A673 (cell line): ENCODE data around the gene EHMT1. TPM values are rescaled to one million over a fixed set of nuclear protein-coding genes. Genes with fewer than 3 reads are reported as not detected.
A peak's percentile ranks its signal among the peaks of the same experiment; 100 is the strongest.

ENCODE experiments used
- BruUV-seq: library from RNA; stranded (reverse); fragments of 400-500 nt; replicated peaks from 2 replicates; lab custom pipeline; 2021; lab: Mats Ljungman, UMichigan
- CTCF ChIA-PET: fragments of 300-600 bp; sonication (Branson Sonifier 250); formaldehyde crosslinking; loops from one replicate; lab custom pipeline; 2022; ENCODE audit warnings: antibody characterized with exemption; lab: Charles Lee
- POLR2A ChIA-PET: fragments of 300-600 bp; sonication (Branson Sonifier 250); formaldehyde crosslinking; loops from one replicate; lab custom pipeline; 2022; ENCODE audit warnings: antibody characterized with exemption; ENCODE audit not compliant: low non-redundant PET; lab: Charles Lee
- DNase-seq: peaks from one replicate; pipeline ENCODE4 v3.0.0-alpha.2; 2015; ENCODE audit warnings: low spot score
- H3K27ac ChIP-seq: fragments of 200-600 bp; sonication (generic); 2 replicates; pipeline ENCODE4 v1.5.1; 2016; ENCODE audit warnings: mixed run types, low read depth, mild to moderate bottlenecking, mixed read lengths, antibody characterized with exemption, low read length; ENCODE audit not compliant: poor library complexity, severe bottlenecking
- H3K27me3 ChIP-seq: fragments of 200-600 bp; sonication (generic); replicated peaks from 2 replicates; pipeline ENCODE4 v1.6.1; 2017; ENCODE audit warnings: mixed run types, low read depth, mild to moderate bottlenecking, mixed read lengths, antibody characterized with exemption, low read length; ENCODE audit not compliant: insufficient read depth, poor library complexity
- H3K36me3 ChIP-seq: fragments of 200-600 bp; sonication (generic); 2 replicates; pipeline ENCODE4 v1.6.1; 2016; ENCODE audit warnings: mixed run types, mild to moderate bottlenecking, mixed read lengths, antibody characterized with exemption, low read length; ENCODE audit not compliant: insufficient read depth, poor library complexity, severe bottlenecking
- H3K4me1 ChIP-seq: fragments of 200-600 bp; sonication (generic); 2 replicates; pipeline ENCODE4 v1.6.1; 2017; ENCODE audit warnings: mixed run types, mild to moderate bottlenecking, mixed read lengths, antibody characterized with exemption, low read length; ENCODE audit not compliant: insufficient read depth, poor library complexity, severe bottlenecking
- H3K4me3 ChIP-seq: fragments of 200-600 bp; sonication (generic); 2 replicates; pipeline ENCODE4 v1.5.1; 2016; ENCODE audit warnings: low read depth, mixed run types, mild to moderate bottlenecking, mixed read lengths, low read length; ENCODE audit not compliant: poor library complexity, severe bottlenecking
- H3K9me3 ChIP-seq: fragments of 200-600 bp; sonication (generic); 2 replicates; pipeline ENCODE4 v1.6.1; 2016; ENCODE audit warnings: mixed run types, low read depth, mild to moderate bottlenecking, mixed read lengths, antibody characterized with exemption, low read length; ENCODE audit not compliant: poor library complexity, severe bottlenecking
- EZH2 ChIP-seq: fragments of 200-600 bp; sonication (generic); IDR thresholded peaks from 2 replicates; pipeline ENCODE4 v1.6.1; 2017; ENCODE audit warnings: borderline replicate concordance, low read depth, mild to moderate bottlenecking, mixed read lengths, antibody characterized with exemption, low read length; ENCODE audit not compliant: poor library complexity, severe bottlenecking
- intact Hi-C: fragments of 100-400 bp; cut with micrococcal nuclease; formaldehyde crosslinking; loops from one replicate; pipeline ENCODE4 v1.10.0; 2022; ENCODE audit not compliant: unreplicated experiment
- total RNA-seq: library from RNA; stranded (reverse); gene quantifications from 2 replicates; pipeline ENCODE4 v1.2.3, GENCODE V29; 2021
- TF ChIP-seq, protein P1 (sequence below): fragments of 300-800, 200-600 bp; sonication (generic); conservative IDR thresholded peaks from 2 replicates; pipeline ENCODE4 v1.5.1; 2017; ENCODE audit warnings: low read depth, mild to moderate bottlenecking, antibody characterized with exemption, low read length, moderate library complexity, mixed read lengths

Gene EHMT1
- total RNA-seq, 1 experiment from 2014 or later = 115 TPM

GRCh38 chr9:137615387-137615871, 3.4 kb upstream of the EHMT1 start:
- BruUV-seq = no TSS peak
- no peak overlapping the region for H3K4me3 ChIP-seq
- CTCF ChIA-PET = no interaction called here
- H3K9me3 ChIP-seq = no peaks in the 10 kb centered on the region
- H3K27me3 ChIP-seq = no peaks in the 10 kb centered on the region
- H3K27ac ChIP-seq = no peak overlapping the region
- peaks cover 31% of the 10 kb centered on the region for H3K36me3 ChIP-seq
- DNase-seq = no peak
- POLR2A ChIA-PET = no interaction called here
- intact Hi-C loops = no loop called here
- H3K4me1 ChIP-seq = peaks cover 4% of the 10 kb centered on the region
- TF ChIP-seq, protein P1, sequence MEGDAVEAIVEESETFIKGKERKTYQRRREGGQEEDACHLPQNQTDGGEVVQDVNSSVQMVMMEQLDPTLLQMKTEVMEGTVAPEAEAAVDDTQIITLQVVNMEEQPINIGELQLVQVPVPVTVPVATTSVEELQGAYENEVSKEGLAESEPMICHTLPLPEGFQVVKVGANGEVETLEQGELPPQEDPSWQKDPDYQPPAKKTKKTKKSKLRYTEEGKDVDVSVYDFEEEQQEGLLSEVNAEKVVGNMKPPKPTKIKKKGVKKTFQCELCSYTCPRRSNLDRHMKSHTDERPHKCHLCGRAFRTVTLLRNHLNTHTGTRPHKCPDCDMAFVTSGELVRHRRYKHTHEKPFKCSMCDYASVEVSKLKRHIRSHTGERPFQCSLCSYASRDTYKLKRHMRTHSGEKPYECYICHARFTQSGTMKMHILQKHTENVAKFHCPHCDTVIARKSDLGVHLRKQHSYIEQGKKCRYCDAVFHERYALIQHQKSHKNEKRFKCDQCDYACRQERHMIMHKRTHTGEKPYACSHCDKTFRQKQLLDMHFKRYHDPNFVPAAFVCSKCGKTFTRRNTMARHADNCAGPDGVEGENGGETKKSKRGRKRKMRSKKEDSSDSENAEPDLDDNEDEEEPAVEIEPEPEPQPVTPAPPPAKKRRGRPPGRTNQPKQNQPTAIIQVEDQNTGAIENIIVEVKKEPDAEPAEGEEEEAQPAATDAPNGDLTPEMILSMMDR = no peak

- peak overlapping the region; percentile 68 for H3K4me3 ChIP-seq
- POLR2A ChIA-PET = no interaction called here
- H3K36me3 ChIP-seq = peaks cover 20% of the 10 kb centered on the region
- H3K4me1 ChIP-seq = peaks cover 6% of the 10 kb centered on the region
- DNase-seq = peak; percentile 55
- H3K27me3 ChIP-seq = no peaks in the 10 kb centered on the region
- intact Hi-C loops = no loop called here
- TF ChIP-seq, protein P1 = no peak
- no peak for TF ChIP-seq EZH2
- H3K9me3 ChIP-seq = no peaks in the 10 kb centered on the region
- CTCF ChIA-PET = interaction anchor here (0.6 kb wide), 1 partner anchor 197 kb away, joined by 4 read pairs; the partner anchor contains the start of gene EXD3
- H3K27ac ChIP-seq = peak overlapping the region; percentile 73
- BruUV-seq = no TSS peak
These were observed 639 bp downstream of the EHMT1 start for GRCh38 chr9:137619240-137620047.

DNA sequence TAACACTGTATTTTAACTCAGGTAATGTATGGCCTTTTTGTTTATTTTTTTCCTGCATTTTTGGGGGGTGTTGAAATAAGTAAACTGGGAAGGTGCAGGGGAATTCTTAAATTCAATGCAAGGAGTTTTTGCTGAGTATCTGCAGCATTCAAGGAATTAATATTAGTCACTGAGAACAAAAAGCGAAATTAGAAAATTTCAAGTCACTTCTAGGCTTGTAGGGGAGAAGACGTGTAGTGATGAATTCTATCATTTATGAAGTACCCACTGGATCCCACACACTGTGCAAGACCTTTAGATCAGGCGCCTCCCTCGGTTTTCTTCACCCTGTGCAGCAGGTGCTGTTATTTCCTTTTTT, 1.2 kb downstream of the EHMT1 start:
- BruUV-seq = TSS peak; percentile 80
- CTCF ChIA-PET = interaction anchor here (0.6 kb wide), 1 partner anchor 197 kb away, joined by 4 read pairs; the partner anchor contains the start of gene EXD3

More for the DNA sequence above, 1.2 kb downstream of the EHMT1 start:
- H3K4me3 ChIP-seq = peak overlapping the region; percentile 68
- POLR2A ChIA-PET = no interaction called here
- peaks cover 15% of the 10 kb centered on the region for H3K36me3 ChIP-seq
- no peaks in the 10 kb centered on the region for H3K9me3 ChIP-seq
- peaks cover 6% of the 10 kb centered on the region for H3K4me1 ChIP-seq
- intact Hi-C loops = no loop called here
- H3K27me3 ChIP-seq = no peaks in the 10 kb centered on the region
- no peak for DNase-seq
- H3K27ac ChIP-seq = peak overlapping the region; percentile 73
- TF ChIP-seq EZH2 = no peak
- TF ChIP-seq, protein P1 = no peak
